Loucy (cell line): ENCODE results near the gene SLC19A1.

ENCODE experiments used
- H2AFZ ChIP-seq: fragments of 200-600 bp; sonication (generic); 2 replicates; pipeline ENCODE4 v1.6.0; 2016; ENCODE audit warnings: antibody characterized with exemption, mild to moderate bottlenecking, low read length, moderate library complexity
- H3F3A ChIP-seq: fragments of 200-600 bp; 2 replicates; pipeline ENCODE4 v1.6.0; 2016; ENCODE audit warnings: antibody characterized with exemption, low read depth, mild to moderate bottlenecking
- H3K27me3 ChIP-seq: fragments of 200-600 bp; sonication (generic); 2 replicates; pipeline ENCODE4 v1.6.1; 2014; ENCODE audit warnings: low read length, mild to moderate bottlenecking; ENCODE audit not compliant: insufficient read depth, poor library complexity, severe bottlenecking
- H3K36me3 ChIP-seq: fragments of 200-600 bp; sonication (generic); 2 replicates; pipeline ENCODE4 v1.6.1; 2016; ENCODE audit warnings: low read length; ENCODE audit not compliant: insufficient read depth
- H3K4me1 ChIP-seq: fragments of 200-600 bp; sonication (generic); 2 replicates; pipeline ENCODE4 v1.5.1; 2014; ENCODE audit warnings: low read length, mild to moderate bottlenecking; ENCODE audit not compliant: insufficient read depth, poor library complexity, severe bottlenecking
- H3K4me2 ChIP-seq: fragments of 200-600 bp; sonication (generic); 2 replicates; pipeline ENCODE4 v1.6.0; 2014; ENCODE audit warnings: antibody characterized with exemption, low read length, low read depth, mild to moderate bottlenecking; ENCODE audit not compliant: poor library complexity, severe bottlenecking
- H3K4me3 ChIP-seq: fragments of 200-600 bp; sonication (generic); 2 replicates; pipeline ENCODE4 v1.5.1; 2014; ENCODE audit warnings: low read length, mild to moderate bottlenecking, mixed read lengths; ENCODE audit not compliant: poor library complexity, severe bottlenecking
- H3K79me2 ChIP-seq: fragments of 200-600 bp; sonication (generic); 2 replicates; pipeline ENCODE4 v1.6.1; 2014; ENCODE audit warnings: low read length; ENCODE audit not compliant: insufficient read depth
- H3K9ac ChIP-seq: fragments of 200-600 bp; sonication (generic); 2 replicates; pipeline ENCODE4 v1.6.0; 2014; ENCODE audit warnings: mild to moderate bottlenecking, low read depth, low read length, moderate library complexity; ENCODE audit not compliant: poor library complexity, severe bottlenecking
- H3K9me2 ChIP-seq: fragments of 200-600 bp; sonication (generic); replicated peaks from 2 replicates; pipeline ENCODE4 v1.6.1; 2016; ENCODE audit warnings: low read depth, low read length, mixed read lengths
- H3K9me3 ChIP-seq: fragments of 200-600 bp; sonication (generic); 2 replicates; pipeline ENCODE4 v1.6.1; 2014; ENCODE audit warnings: mild to moderate bottlenecking, antibody characterized with exemption, low read length, low read depth; ENCODE audit not compliant: insufficient read depth
- H4K20me1 ChIP-seq: fragments of 200-600 bp; sonication (generic); 2 replicates; pipeline ENCODE4 v1.6.0; 2014; ENCODE audit warnings: antibody characterized with exemption, low read length, mild to moderate bottlenecking; ENCODE audit not compliant: insufficient read depth, poor library complexity, severe bottlenecking
- EZH2phosphoT487 ChIP-seq: fragments of 200-600 bp; IDR thresholded peaks from 2 replicates; pipeline ENCODE4 v1.6.1; 2018; ENCODE audit warnings: antibody characterized with exemption, mild to moderate bottlenecking, moderate library complexity, borderline replicate concordance
- TF ChIP-seq, protein P1 (sequence below): fragments of 200-600 bp; sonication (generic); conservative IDR thresholded peaks from 2 replicates; pipeline ENCODE4 v1.5.1; 2014; ENCODE audit warnings: mild to moderate bottlenecking, antibody characterized with exemption, low read length

SLC19A1 gene

DNA sequence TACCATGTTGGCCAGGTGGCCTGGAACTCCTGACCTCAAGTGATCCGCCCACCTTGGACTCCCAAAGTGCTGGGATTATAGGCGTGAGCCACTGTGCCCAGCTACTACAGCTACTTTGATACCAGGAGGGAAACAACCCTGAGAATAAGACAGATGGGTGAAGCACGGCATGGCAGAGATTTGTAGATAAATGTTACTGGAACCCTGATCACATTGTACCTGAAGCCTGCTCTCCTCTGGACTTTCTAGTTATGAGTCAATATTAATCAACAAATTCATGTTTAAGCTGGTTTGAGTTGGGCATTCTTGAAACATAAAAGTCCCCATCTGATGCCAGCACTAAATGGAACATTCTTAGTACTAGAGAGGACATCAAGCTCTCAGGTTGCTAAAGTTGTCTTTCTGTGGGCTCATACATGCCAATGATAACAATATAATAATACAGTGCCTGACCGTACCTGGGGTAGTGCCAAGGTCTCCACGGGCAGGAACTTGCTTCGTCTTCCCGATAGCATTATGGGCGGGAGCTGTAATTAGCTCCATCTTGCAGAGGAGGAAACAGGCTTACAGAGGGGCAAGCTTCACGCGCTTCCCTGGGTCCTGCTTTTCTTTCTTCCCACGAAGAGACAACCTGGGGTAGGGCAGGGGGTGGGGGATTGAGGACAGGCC is 30.7 kb upstream of the SLC19A1 start:
- H3K79me2 ChIP-seq: no peaks in the 10 kb centered on the region
- no peaks in the 10 kb centered on the region for H3K27me3 ChIP-seq
- no peak overlapping the region for H3K9ac ChIP-seq
- no peaks in the 10 kb centered on the region for H3K9me3 ChIP-seq
- no peaks in the 10 kb centered on the region for H3K9me2 ChIP-seq
- TF ChIP-seq EZH2phosphoT487: no peak
- TF ChIP-seq, protein P1, sequence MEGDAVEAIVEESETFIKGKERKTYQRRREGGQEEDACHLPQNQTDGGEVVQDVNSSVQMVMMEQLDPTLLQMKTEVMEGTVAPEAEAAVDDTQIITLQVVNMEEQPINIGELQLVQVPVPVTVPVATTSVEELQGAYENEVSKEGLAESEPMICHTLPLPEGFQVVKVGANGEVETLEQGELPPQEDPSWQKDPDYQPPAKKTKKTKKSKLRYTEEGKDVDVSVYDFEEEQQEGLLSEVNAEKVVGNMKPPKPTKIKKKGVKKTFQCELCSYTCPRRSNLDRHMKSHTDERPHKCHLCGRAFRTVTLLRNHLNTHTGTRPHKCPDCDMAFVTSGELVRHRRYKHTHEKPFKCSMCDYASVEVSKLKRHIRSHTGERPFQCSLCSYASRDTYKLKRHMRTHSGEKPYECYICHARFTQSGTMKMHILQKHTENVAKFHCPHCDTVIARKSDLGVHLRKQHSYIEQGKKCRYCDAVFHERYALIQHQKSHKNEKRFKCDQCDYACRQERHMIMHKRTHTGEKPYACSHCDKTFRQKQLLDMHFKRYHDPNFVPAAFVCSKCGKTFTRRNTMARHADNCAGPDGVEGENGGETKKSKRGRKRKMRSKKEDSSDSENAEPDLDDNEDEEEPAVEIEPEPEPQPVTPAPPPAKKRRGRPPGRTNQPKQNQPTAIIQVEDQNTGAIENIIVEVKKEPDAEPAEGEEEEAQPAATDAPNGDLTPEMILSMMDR: no peak
- H3K4me2 ChIP-seq: no peak overlapping the region
- H4K20me1 ChIP-seq: no peaks in the 10 kb centered on the region
- H3F3A ChIP-seq: no peaks in the 10 kb centered on the region
- no peak overlapping the region for H2AFZ ChIP-seq
- no peak overlapping the region for H3K4me3 ChIP-seq
- no peaks in the 10 kb centered on the region for H3K36me3 ChIP-seq
- no peaks in the 10 kb centered on the region for H3K4me1 ChIP-seq

DNA sequence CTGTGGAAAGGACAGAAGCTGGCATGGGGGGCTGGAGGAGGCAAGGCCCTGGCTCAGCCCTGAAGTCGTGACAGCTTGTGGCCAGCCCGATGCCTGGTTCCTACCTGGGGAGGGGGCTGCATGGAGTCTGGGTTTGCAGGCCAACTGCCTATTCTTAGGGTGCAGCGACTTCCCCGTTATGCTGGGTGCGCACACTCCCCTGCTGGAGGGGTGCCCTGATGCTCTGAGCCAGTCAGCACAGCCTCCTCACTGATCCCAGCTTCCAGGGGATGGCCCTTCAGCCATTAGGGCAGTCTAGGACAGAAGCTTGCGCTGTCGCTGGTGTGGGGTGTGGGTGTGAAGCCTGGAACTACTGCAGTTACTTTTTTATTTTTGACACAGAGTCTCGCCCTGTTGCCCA is 30.0 kb upstream of the SLC19A1 start:
- no peaks in the 10 kb centered on the region for H3F3A ChIP-seq
- H4K20me1 ChIP-seq: no peaks in the 10 kb centered on the region
- H3K4me3 ChIP-seq: no peak overlapping the region
- no peaks in the 10 kb centered on the region for H3K36me3 ChIP-seq
- no peaks in the 10 kb centered on the region for H3K9me2 ChIP-seq
- no peaks in the 10 kb centered on the region for H3K79me2 ChIP-seq
- no peaks in the 10 kb centered on the region for H3K4me1 ChIP-seq
- H3K9ac ChIP-seq: no peak overlapping the region
- no peak overlapping the region for H2AFZ ChIP-seq
- H3K9me3 ChIP-seq: no peaks in the 10 kb centered on the region
- no peak for TF ChIP-seq EZH2phosphoT487
- TF ChIP-seq, protein P1: no peak
- H3K27me3 ChIP-seq: no peaks in the 10 kb centered on the region
- no peak overlapping the region for H3K4me2 ChIP-seq

DNA sequence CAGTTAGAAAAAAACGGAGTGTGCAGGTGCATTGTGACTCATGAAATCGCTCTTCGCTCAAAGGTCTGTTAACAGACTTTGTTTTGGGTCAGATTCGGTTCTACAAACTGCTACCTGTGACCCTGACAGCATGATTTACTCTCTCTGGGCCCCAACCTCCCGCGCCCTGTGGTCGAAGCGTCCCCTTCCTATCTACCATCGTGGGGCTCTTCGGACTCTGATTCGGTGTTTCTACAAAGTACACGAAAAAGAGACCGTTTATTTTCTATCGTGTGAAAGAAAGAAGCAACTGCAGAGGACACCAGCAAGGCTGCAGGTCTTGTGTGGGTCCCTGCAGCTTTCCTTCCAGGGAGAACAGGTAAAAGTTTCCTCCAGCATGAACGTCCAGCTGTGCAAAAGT is 29.4 kb upstream of the SLC19A1 start:
- Histone ChIP-seq H3F3A (no peaks in the 10 kb centered on the region), H4K20me1 (no peaks in the 10 kb centered on the region), H3K9me3 (no peaks in the 10 kb centered on the region), H3K79me2 (no peaks in the 10 kb centered on the region), H3K9me2 (no peaks in the 10 kb centered on the region), H3K4me3 (no peak overlapping the region), H3K36me3 (no peaks in the 10 kb centered on the region), H3K4me1 (no peaks in the 10 kb centered on the region), H2AFZ (no peak overlapping the region), H3K4me2 (no peak overlapping the region), H3K9ac (no peak overlapping the region), H3K27me3 (no peaks in the 10 kb centered on the region)
- TF ChIP-seq, protein P1: no peak
- no peak for TF ChIP-seq EZH2phosphoT487
